C4-2B (cell line): Measurements from ENCODE around the gene APC2.

Experiments
- ZFX ChIP-seq: fragments of 450-650 bp; IDR thresholded peaks from 2 replicates; pipeline ENCODE4 v1.6.1; 2017
- TF ChIP-seq, protein P1 (sequence below): fragments of 450-650 bp; conservative IDR thresholded peaks from 2 replicates; pipeline ENCODE4 v1.5.1; 2017; ENCODE audit warnings: mild to moderate bottlenecking

DNA sequence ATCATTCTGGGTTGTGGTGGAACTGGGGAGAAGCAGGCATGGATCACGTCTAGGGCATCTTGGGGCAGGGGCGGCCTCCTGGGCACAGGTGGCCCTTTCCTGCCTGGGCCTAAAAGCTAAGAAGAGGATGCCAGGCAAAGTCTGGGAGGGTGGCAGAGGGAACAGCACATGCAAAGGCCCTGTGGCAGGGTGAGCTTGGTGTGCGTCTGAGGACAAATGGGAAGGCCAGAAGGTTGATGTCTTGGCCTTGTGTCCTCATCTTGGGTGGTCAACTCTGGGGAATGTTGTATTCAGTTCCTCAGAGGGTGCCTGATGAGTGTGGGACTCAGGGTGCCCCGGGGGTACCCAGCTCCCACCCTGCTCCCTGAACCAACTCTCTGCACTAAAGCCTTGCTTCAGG, 68.5 kb downstream of the APC2 start:
- TF ChIP-seq, protein P1, sequence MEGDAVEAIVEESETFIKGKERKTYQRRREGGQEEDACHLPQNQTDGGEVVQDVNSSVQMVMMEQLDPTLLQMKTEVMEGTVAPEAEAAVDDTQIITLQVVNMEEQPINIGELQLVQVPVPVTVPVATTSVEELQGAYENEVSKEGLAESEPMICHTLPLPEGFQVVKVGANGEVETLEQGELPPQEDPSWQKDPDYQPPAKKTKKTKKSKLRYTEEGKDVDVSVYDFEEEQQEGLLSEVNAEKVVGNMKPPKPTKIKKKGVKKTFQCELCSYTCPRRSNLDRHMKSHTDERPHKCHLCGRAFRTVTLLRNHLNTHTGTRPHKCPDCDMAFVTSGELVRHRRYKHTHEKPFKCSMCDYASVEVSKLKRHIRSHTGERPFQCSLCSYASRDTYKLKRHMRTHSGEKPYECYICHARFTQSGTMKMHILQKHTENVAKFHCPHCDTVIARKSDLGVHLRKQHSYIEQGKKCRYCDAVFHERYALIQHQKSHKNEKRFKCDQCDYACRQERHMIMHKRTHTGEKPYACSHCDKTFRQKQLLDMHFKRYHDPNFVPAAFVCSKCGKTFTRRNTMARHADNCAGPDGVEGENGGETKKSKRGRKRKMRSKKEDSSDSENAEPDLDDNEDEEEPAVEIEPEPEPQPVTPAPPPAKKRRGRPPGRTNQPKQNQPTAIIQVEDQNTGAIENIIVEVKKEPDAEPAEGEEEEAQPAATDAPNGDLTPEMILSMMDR = no peak
- TF ChIP-seq ZFX = no peak
